ENCODE results near the gene LYZ. TPM values are rescaled to one million over a fixed set of nuclear protein-coding genes. Genes with fewer than 3 reads are reported as not detected.

The LYZ gene
- polyA plus RNA-seq, 1 donor (not counting 4 experiments of a cell fraction or from before 2014, with no cell fraction given) = not detected

DNA sequence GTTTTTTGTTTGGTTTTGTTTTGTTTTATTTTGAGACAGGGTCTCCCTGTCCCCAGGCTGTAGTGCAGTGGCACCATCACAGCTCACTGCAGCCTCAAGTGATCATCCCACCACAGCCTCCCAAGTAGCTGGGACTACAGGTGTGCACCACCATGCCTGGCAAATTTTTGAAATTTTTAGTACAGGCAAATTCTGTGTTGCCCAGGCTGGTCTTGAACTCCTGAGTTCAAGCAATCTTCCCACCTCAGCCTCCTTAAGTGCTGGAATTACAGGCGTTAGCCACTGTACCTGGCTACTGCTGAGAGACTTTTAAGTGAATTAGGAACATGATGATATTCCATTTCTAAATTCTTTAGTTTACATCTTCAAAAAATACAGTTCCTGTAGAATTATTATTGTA is 2.6 kb downstream of the LYZ start:
- no peak for FAIRE-seq
- Histone ChIP-seq H2AFZ (ENCODE audit: control insufficient read depth, low read length) (no peak overlapping the region), H3K4me2 (ENCODE audit: control insufficient read depth, extremely low read depth, insufficient read depth, low read depth, low read length) (no peak overlapping the region), H3K27me3 (ENCODE audit: control insufficient read depth, extremely low read depth, insufficient read depth, low read length) (no peaks in the 10 kb centered on the region), H3K79me2 (ENCODE audit: control insufficient read depth, insufficient read depth, low read length) (no peaks in the 10 kb centered on the region), H3K9me1 (ENCODE audit: control insufficient read depth, extremely low read depth, insufficient read depth, low read length) (no peaks in the 10 kb centered on the region), H3K9me3 (ENCODE audit: control insufficient read depth, low read depth, low read length) (no peaks in the 10 kb centered on the region), H3K9ac (ENCODE audit: control insufficient read depth, extremely low read depth, insufficient read depth, low read length) (no peak overlapping the region), H3K4me3 (ENCODE audit: control insufficient read depth in 2 of 3, extremely low read depth in 1 of 3, insufficient read depth in 2 of 3, low read depth in 1 of 3, low read length in 3 of 3) (no peak overlapping the region), H3K4me1 (ENCODE audit: control insufficient read depth, extremely low read depth, insufficient read depth, low read length) (no peaks in the 10 kb centered on the region), H3K36me3 (ENCODE audit: control insufficient read depth in 2 of 2, extremely low read depth in 1 of 2, insufficient read depth in 2 of 2, low read length in 2 of 2) (no peaks in the 10 kb centered on the region), H4K20me1 (ENCODE audit: control insufficient read depth, extremely low read depth, insufficient read depth, low read length) (no peaks in the 10 kb centered on the region), H3K27ac (ENCODE audit: control insufficient read depth, insufficient read depth, low read length) (no peak overlapping the region)
- TF ChIP-seq, protein P1, sequence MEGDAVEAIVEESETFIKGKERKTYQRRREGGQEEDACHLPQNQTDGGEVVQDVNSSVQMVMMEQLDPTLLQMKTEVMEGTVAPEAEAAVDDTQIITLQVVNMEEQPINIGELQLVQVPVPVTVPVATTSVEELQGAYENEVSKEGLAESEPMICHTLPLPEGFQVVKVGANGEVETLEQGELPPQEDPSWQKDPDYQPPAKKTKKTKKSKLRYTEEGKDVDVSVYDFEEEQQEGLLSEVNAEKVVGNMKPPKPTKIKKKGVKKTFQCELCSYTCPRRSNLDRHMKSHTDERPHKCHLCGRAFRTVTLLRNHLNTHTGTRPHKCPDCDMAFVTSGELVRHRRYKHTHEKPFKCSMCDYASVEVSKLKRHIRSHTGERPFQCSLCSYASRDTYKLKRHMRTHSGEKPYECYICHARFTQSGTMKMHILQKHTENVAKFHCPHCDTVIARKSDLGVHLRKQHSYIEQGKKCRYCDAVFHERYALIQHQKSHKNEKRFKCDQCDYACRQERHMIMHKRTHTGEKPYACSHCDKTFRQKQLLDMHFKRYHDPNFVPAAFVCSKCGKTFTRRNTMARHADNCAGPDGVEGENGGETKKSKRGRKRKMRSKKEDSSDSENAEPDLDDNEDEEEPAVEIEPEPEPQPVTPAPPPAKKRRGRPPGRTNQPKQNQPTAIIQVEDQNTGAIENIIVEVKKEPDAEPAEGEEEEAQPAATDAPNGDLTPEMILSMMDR (optimal IDR thresholded peaks at IDR 0.05 in 1 of 3, IDR thresholded peaks at IDR 0.05 in 1 of 3, conservative IDR thresholded peaks at IDR 0.05 in 1 of 3; ENCODE audit: extremely low read depth in 1 of 3, insufficient read depth in 2 of 3, low read length in 3 of 3) = no peak
- TF ChIP-seq EZH2 (IDR thresholded peaks at IDR 0.05; ENCODE audit: low read length) = no peak
- DNase-seq (ENCODE audit: low read depth, low spot score) = no peak
- dilution Hi-C loops (cut with MboI; ENCODE audit: extremely low pct_ligation_motif_present, low sequenced_read_pairs) = no loop called here

DNA sequence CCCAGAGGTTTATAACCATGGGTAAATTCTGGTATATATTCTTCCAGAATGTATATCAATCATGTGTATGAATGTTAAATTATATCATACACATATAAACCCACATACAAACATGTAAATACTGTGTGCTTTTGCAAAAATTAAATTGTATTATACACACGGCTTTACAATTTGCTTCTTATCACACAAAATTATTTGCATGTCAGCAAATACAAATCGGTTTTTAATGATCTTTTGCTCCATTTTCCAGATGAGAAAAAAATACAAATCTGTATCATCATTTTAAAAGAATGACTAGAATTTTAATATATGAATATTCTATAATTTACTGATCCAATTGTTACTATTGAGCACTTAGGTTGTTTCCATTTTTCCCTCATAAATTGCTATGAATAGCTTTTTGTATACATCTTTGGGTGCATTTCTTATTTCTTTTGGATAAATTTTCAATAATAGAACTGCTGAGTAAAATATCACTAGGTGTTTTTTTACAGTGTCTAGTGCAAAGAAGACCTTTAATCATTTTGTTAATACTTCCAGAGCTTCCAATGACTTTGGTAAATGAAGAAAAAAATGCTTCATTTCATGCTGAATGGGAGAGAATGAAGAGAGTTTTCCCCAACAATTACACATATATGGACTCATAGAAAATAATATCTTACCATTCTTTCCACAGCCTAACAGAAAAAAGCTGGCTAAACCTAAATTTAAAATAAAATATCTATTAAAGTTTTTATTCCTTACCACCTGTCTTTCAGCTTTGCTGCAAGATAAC is 3.5 kb downstream of the LYZ start:
- H3K9me1 ChIP-seq (ENCODE audit: control insufficient read depth, extremely low read depth, insufficient read depth, low read length) = no peaks in the 10 kb centered on the region
- TF ChIP-seq, protein P1 (optimal IDR thresholded peaks at IDR 0.05 in 1 of 3, IDR thresholded peaks at IDR 0.05 in 1 of 3, conservative IDR thresholded peaks at IDR 0.05 in 1 of 3; ENCODE audit: extremely low read depth in 1 of 3, insufficient read depth in 2 of 3, low read length in 3 of 3) = no peak
- TF ChIP-seq EZH2 (IDR thresholded peaks at IDR 0.05; ENCODE audit: low read length) = no peak
- H3K9ac ChIP-seq (ENCODE audit: control insufficient read depth, extremely low read depth, insufficient read depth, low read length) = no peak overlapping the region
- no peaks in the 10 kb centered on the region for H3K79me2 ChIP-seq (ENCODE audit: control insufficient read depth, insufficient read depth, low read length)
- no peaks in the 10 kb centered on the region for H3K4me1 ChIP-seq (ENCODE audit: control insufficient read depth, extremely low read depth, insufficient read depth, low read length)
- DNase-seq (ENCODE audit: low read depth, low spot score) (no peak), FAIRE-seq (no peak)
- no peak overlapping the region for H3K27ac ChIP-seq (ENCODE audit: control insufficient read depth, insufficient read depth, low read length)
- no peaks in the 10 kb centered on the region for H3K36me3 ChIP-seq (ENCODE audit: control insufficient read depth in 2 of 2, extremely low read depth in 1 of 2, insufficient read depth in 2 of 2, low read length in 2 of 2)
- no peak overlapping the region for H3K4me3 ChIP-seq (ENCODE audit: control insufficient read depth in 2 of 3, extremely low read depth in 1 of 3, insufficient read depth in 2 of 3, low read depth in 1 of 3, low read length in 3 of 3)
- H3K27me3 ChIP-seq (ENCODE audit: control insufficient read depth, extremely low read depth, insufficient read depth, low read length) = no peaks in the 10 kb centered on the region
- no peaks in the 10 kb centered on the region for H3K9me3 ChIP-seq (ENCODE audit: control insufficient read depth, low read depth, low read length)
- dilution Hi-C loops (cut with MboI; ENCODE audit: extremely low pct_ligation_motif_present, low sequenced_read_pairs) = no loop called here
- no peak overlapping the region for H2AFZ ChIP-seq (ENCODE audit: control insufficient read depth, low read length)
- no peaks in the 10 kb centered on the region for H4K20me1 ChIP-seq (ENCODE audit: control insufficient read depth, extremely low read depth, insufficient read depth, low read length)
- H3K4me2 ChIP-seq (ENCODE audit: control insufficient read depth, extremely low read depth, insufficient read depth, low read depth, low read length) = no peak overlapping the region

All from keratinocyte (primary cell).